H9 (cell line): ENCODE results near the gene ASCL1. TPM values are rescaled to one million over a fixed set of nuclear protein-coding genes. Genes with fewer than 3 reads are reported as not detected.

Experiments
- DNase-seq: peaks from one replicate; pipeline ENCODE4 v3.0.0-alpha.2; 2017
- H2AFZ ChIP-seq: one replicate; pipeline ENCODE4 v1.6.1; 2013; ENCODE audit warnings: mild to moderate bottlenecking, low read length, control low read depth, moderate library complexity
- H2AK5ac ChIP-seq: 2 replicates; pipeline ENCODE4 v1.6.1; 2013; ENCODE audit warnings: low read length, control low read depth, mixed read lengths; ENCODE audit not compliant: insufficient read length
- H2BK120ac ChIP-seq: one replicate; pipeline ENCODE4 v1.6.1; 2013; ENCODE audit warnings: low read depth, mild to moderate bottlenecking, low read length, control low read depth, inconsistent platforms; ENCODE audit not compliant: poor library complexity, severe bottlenecking
- H2BK12ac ChIP-seq: 2 replicates; pipeline ENCODE4 v1.6.1; 2013; ENCODE audit warnings: low read length, control low read depth, mixed read lengths, low read depth; ENCODE audit not compliant: insufficient read length
- H2BK15ac ChIP-seq: 2 replicates; pipeline ENCODE4 v1.6.1; 2013; ENCODE audit warnings: low read depth, low read length, control low read depth
- H2BK20ac ChIP-seq: one replicate; pipeline ENCODE4 v1.6.1; 2013; ENCODE audit warnings: low read depth, mild to moderate bottlenecking, low read length, control low read depth, inconsistent platforms; ENCODE audit not compliant: poor library complexity, severe bottlenecking
- H2BK5ac ChIP-seq: 2 replicates; pipeline ENCODE4 v1.6.1; 2013; ENCODE audit warnings: low read length, control low read depth, mixed read lengths; ENCODE audit not compliant: insufficient read length
- H3K14ac ChIP-seq: 2 replicates; pipeline ENCODE4 v1.6.1; 2013; ENCODE audit warnings: low read length, control low read depth; ENCODE audit not compliant: insufficient read depth
- H3K18ac ChIP-seq: 2 replicates; pipeline ENCODE4 v1.6.1; 2013; ENCODE audit warnings: low read depth, mild to moderate bottlenecking, mixed read lengths, low read length, control low read depth; ENCODE audit not compliant: insufficient read length
- H3K23ac ChIP-seq: 2 replicates; pipeline ENCODE4 v1.6.1; 2013; ENCODE audit warnings: low read length, control low read depth, mixed read lengths, low read depth; ENCODE audit not compliant: insufficient read length
- H3K23me2 ChIP-seq: 2 replicates; pipeline ENCODE4 v1.6.1; 2013; ENCODE audit warnings: low read depth, mild to moderate bottlenecking, mixed read lengths, low read length, control low read depth; ENCODE audit not compliant: insufficient read length, poor library complexity, severe bottlenecking
- H3K27ac ChIP-seq: 2 replicates; pipeline ENCODE4 v1.5.1; 2013; ENCODE audit warnings: low read length, control low read depth, mixed read lengths, low read depth; ENCODE audit not compliant: insufficient read length
- H3K27me3 ChIP-seq: 2 replicates; pipeline ENCODE4 v1.6.1; 2013; ENCODE audit warnings: low read length, control low read depth, inconsistent platforms; ENCODE audit not compliant: insufficient read depth
- H3K4ac ChIP-seq: 2 replicates; pipeline ENCODE4 v1.6.1; 2013; ENCODE audit warnings: low read depth, mild to moderate bottlenecking, control low read depth, inconsistent platforms, low read length, moderate library complexity
- H3K4me1 ChIP-seq: 2 replicates; pipeline ENCODE4 v1.6.1; 2013; ENCODE audit warnings: low read length, control low read depth, inconsistent platforms; ENCODE audit not compliant: insufficient read depth
- H3K4me2 ChIP-seq: 2 replicates; pipeline ENCODE4 v1.6.1; 2013; ENCODE audit warnings: low read length, control low read depth, mixed read lengths; ENCODE audit not compliant: insufficient read length, insufficient read depth
- H3K56ac ChIP-seq: 2 replicates; pipeline ENCODE4 v1.6.1; 2013; ENCODE audit warnings: low read depth, mild to moderate bottlenecking, mixed read lengths, low read length, control low read depth; ENCODE audit not compliant: insufficient read length
- H3K79me1 ChIP-seq: 2 replicates; pipeline ENCODE4 v1.6.1; 2013; ENCODE audit warnings: low read depth, mild to moderate bottlenecking, moderate library complexity, low read length, control low read depth, inconsistent platforms; ENCODE audit not compliant: insufficient read depth, poor library complexity, severe bottlenecking
- H3K79me2 ChIP-seq: 2 replicates; pipeline ENCODE4 v1.6.1; 2013; ENCODE audit warnings: low read length, control low read depth, inconsistent platforms; ENCODE audit not compliant: insufficient read depth
- H3K9ac ChIP-seq: 2 replicates; pipeline ENCODE4 v1.6.1; 2013; ENCODE audit warnings: low read length, control low read depth, mixed read lengths; ENCODE audit not compliant: insufficient read length; ENCODE audit errors: extremely low read depth
- H3K9me3 ChIP-seq: one replicate; pipeline ENCODE4 v1.6.1; 2013; ENCODE audit warnings: low read depth, low read length, inconsistent platforms; ENCODE audit not compliant: control insufficient read depth
- H3T11ph ChIP-seq: one replicate; pipeline ENCODE4 v1.6.1; 2013; ENCODE audit warnings: mild to moderate bottlenecking, low read length, control low read depth, inconsistent platforms
- H4K20me1 ChIP-seq: one replicate; pipeline ENCODE4 v1.6.1; 2013; ENCODE audit not compliant: control insufficient read depth, insufficient read length, insufficient read depth
- H4K5ac ChIP-seq: 2 replicates; pipeline ENCODE4 v1.6.1; 2013; ENCODE audit warnings: low read depth, mild to moderate bottlenecking, mixed read lengths, low read length, control low read depth; ENCODE audit not compliant: insufficient read length
- H4K8ac ChIP-seq: replicated peaks from 2 replicates; pipeline ENCODE4 v1.6.1; 2013; ENCODE audit warnings: low read length, control low read depth, mixed read lengths, low read depth; ENCODE audit not compliant: insufficient read length
- H4K91ac ChIP-seq: 2 replicates; pipeline ENCODE4 v1.6.1; 2013; ENCODE audit warnings: low read depth, mild to moderate bottlenecking, moderate library complexity, mixed read lengths, low read length, control low read depth; ENCODE audit not compliant: insufficient read length
- H3K27ac Mint-ChIP-seq, 3 experiments: 2 replicates in 2 of 3; 3 replicates in 1 of 3; pipeline ENCODE4 v1.8.0; 2020 to 2021; ENCODE audit warnings: mixed read lengths in 3 of 3, mild to moderate bottlenecking in 1 of 3, moderate library complexity in 1 of 3
- H3K27me3 Mint-ChIP-seq: 2 replicates; pipeline ENCODE4 v1.8.0; 2021; ENCODE audit warnings: low read depth, mild to moderate bottlenecking, moderate library complexity, mixed read lengths
- H3K36me3 Mint-ChIP-seq, 3 experiments: 2 replicates in 2 of 3; 3 replicates in 1 of 3; pipeline ENCODE4 v1.8.0; 2020 to 2021; ENCODE audit warnings: low read depth in 3 of 3, mixed read lengths in 3 of 3; ENCODE audit not compliant: insufficient read depth in 1 of 3
- H3K4me1 Mint-ChIP-seq, 2 experiments: 2 replicates each; pipeline ENCODE4 v1.8.0; 2020; ENCODE audit warnings: mixed read lengths in 2 of 2
- H3K4me3 Mint-ChIP-seq, 2 experiments: 2 replicates in 1 of 2; 3 replicates in 1 of 2; pipeline ENCODE4 v1.8.0; 2020 to 2021; ENCODE audit warnings: mild to moderate bottlenecking in 2 of 2, mixed read lengths in 2 of 2, moderate library complexity in 1 of 2
- H3K9me3 Mint-ChIP-seq, 2 experiments: 2 replicates in 1 of 2; 3 replicates in 1 of 2; pipeline ENCODE4 v1.8.0; 2020; ENCODE audit warnings: mild to moderate bottlenecking in 2 of 2, mixed read lengths in 2 of 2, moderate library complexity in 1 of 2
- WGBS: extraction: QIAGEN DNeasy Blood & Tissue Kit; methylation state at CpG from one replicate; pipeline ENCODE4 v1.1.7; 2013; ENCODE audit warnings: missing lambda C conversion rate, low lambda C conversion rate, mixed read lengths; ENCODE audit not compliant: insufficient read length; ENCODE audit errors: extremely low coverage; 5-methylcytosine and 5-hydroxymethylcytosine counted together
- total RNA-seq: library from RNA; stranded (reverse); gene quantifications from 2 replicates; pipeline ENCODE4 v1.2.1, GENCODE V29; 2021
- TF ChIP-seq, protein P1 (sequence below): fragments of 200-600 bp; sonication (generic); conservative IDR thresholded peaks from 3 replicates; pipeline ENCODE4 v1.8.0; 2021; ENCODE audit warnings: antibody characterized with exemption, mild to moderate bottlenecking

The ASCL1 gene
- total RNA-seq, 1 experiment from 2014 or later, result not detected

DNA sequence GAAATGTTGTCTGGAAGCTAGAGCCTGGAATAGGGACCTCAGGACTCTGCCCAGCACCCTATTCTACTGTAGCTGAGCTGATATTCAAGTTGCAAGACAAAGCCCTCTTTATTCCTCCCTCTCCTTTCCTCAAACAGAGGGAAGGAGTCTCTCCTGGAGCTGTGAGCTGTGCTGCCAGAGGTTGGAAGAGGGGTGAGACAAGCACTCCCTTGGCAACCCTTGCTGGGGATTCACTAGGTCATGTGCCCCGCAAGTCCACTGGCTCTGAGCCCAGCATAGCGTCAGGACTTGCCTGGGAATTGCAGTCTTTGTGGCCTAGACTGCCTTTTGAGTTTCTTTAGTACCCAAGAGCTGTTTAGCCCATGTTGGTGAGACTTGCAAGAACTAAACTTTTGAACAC is 11.4 kb upstream of the ASCL1 start:
- no peaks in the 10 kb centered on the region for H4K20me1 ChIP-seq
- no peak overlapping the region for H3K4ac ChIP-seq
- no peak overlapping the region for H3K14ac ChIP-seq
- no peak overlapping the region; a peak in 1 of 7 replicates for H3K27ac Mint-ChIP-seq
- peaks cover 10 to 14% of the 10 kb centered on the region in 2 experiments for H3K4me1 Mint-ChIP-seq
- H3K9me3 ChIP-seq, result no peaks in the 10 kb centered on the region
- no peak overlapping the region for H3K9ac ChIP-seq
- H3K27me3 Mint-ChIP-seq, result peaks cover 76% of the 10 kb centered on the region
- no CpG with 5 or more reads among the region's 2 CpGs for WGBS
- H3K9me3 Mint-ChIP-seq, result peaks cover 0 to 5% of the 10 kb centered on the region in 2 experiments; a peak in 3 of 5 replicates
- H3K27ac ChIP-seq, result no peak overlapping the region
- no peak overlapping the region for H3K18ac ChIP-seq
- H2BK15ac ChIP-seq, result no peak overlapping the region
- no peaks in the 10 kb centered on the region for H3K79me1 ChIP-seq
- no peak overlapping the region for H2BK12ac ChIP-seq
- H3K23ac ChIP-seq, result no peak overlapping the region
- no peak overlapping the region for H2BK5ac ChIP-seq
- H3K79me2 ChIP-seq, result no peaks in the 10 kb centered on the region
- H4K5ac ChIP-seq, result no peak overlapping the region
- H3K23me2 ChIP-seq, result peaks cover 9% of the 10 kb centered on the region
- peaks cover 17% of the 10 kb centered on the region for H3K27me3 ChIP-seq
- DNase-seq, result no peak
- no peak overlapping the region for H3K56ac ChIP-seq
- no peak overlapping the region for H3T11ph ChIP-seq
- H3K36me3 Mint-ChIP-seq, result no peaks in the 10 kb centered on the region; a peak in 1 of 7 replicates
- no peak overlapping the region for H3K4me2 ChIP-seq
- TF ChIP-seq, protein P1, sequence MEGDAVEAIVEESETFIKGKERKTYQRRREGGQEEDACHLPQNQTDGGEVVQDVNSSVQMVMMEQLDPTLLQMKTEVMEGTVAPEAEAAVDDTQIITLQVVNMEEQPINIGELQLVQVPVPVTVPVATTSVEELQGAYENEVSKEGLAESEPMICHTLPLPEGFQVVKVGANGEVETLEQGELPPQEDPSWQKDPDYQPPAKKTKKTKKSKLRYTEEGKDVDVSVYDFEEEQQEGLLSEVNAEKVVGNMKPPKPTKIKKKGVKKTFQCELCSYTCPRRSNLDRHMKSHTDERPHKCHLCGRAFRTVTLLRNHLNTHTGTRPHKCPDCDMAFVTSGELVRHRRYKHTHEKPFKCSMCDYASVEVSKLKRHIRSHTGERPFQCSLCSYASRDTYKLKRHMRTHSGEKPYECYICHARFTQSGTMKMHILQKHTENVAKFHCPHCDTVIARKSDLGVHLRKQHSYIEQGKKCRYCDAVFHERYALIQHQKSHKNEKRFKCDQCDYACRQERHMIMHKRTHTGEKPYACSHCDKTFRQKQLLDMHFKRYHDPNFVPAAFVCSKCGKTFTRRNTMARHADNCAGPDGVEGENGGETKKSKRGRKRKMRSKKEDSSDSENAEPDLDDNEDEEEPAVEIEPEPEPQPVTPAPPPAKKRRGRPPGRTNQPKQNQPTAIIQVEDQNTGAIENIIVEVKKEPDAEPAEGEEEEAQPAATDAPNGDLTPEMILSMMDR, result no peak
- no peak overlapping the region for H2AK5ac ChIP-seq
- no peak overlapping the region for H2BK20ac ChIP-seq
- no peak overlapping the region for H2BK120ac ChIP-seq
- H2AFZ ChIP-seq, result no peak overlapping the region
- H4K91ac ChIP-seq, result no peak overlapping the region
- H3K4me3 Mint-ChIP-seq, result no peak overlapping the region
- no peaks in the 10 kb centered on the region for H3K4me1 ChIP-seq
- no peak overlapping the region for H4K8ac ChIP-seq
